Tibial nerve (tissue), 4 donors: Measurements from ENCODE around the gene RELL2. TPM values are rescaled to one million over a fixed set of nuclear protein-coding genes. Genes with fewer than 3 reads are reported as not detected.

Source experiments
- DNase-seq, 2 donors: peaks; one replicate each; pipeline ENCODE4 v3.0.0-alpha.2; 2019; ENCODE audit warnings: low spot score in 2 of 2
- H3K27ac ChIP-seq, 4 donors: fragments of 200-600 bp; sonication (generic) in 3 of 4; one replicate each; pipeline ENCODE4 v1.5.1; 2017 to 2019; ENCODE audit warnings: mild to moderate bottlenecking in 1 of 4
- H3K27me3 ChIP-seq, 2 donors: fragments of 200-600 bp; sonication (generic) in 1 of 2; one replicate each; pipeline versions ENCODE4 v1.5.1 to v1.6.0; 2017 to 2019
- H3K36me3 ChIP-seq, 3 donors: fragments of 200-600 bp; sonication (generic); one replicate each; pipeline ENCODE4 v1.5.1; 2018 to 2019
- H3K4me1 ChIP-seq, 4 donors: fragments of 200-600 bp; sonication (generic) in 3 of 4; one replicate each; pipeline ENCODE4 v1.5.1; 2017 to 2019
- H3K4me3 ChIP-seq, 4 donors: fragments of 200-600 bp; sonication (generic) in 3 of 4; one replicate each; pipeline ENCODE4 v1.5.1; 2017 to 2019; ENCODE audit warnings: mild to moderate bottlenecking in 1 of 4, moderate library complexity in 1 of 4
- H3K9me3 ChIP-seq, 4 donors: fragments of 200-600 bp; sonication (generic) in 3 of 4; one replicate each; pipeline ENCODE4 v1.5.1; 2017 to 2019
- CTCF ChIP-seq, 5 experiments: fragments of 200-600 bp in 3 of 5; fragments of 450-650 bp in 2 of 5; sonication (generic) in 3 of 5; IDR thresholded peaks; one replicate each; pipeline ENCODE4 v1.5.1; 2016 to 2019; ENCODE audit warnings: antibody characterized with exemption in 5 of 5, mild to moderate bottlenecking in 3 of 5, moderate library complexity in 2 of 5
- EP300 ChIP-seq, 2 donors: sonication (generic); formaldehyde crosslinking; IDR thresholded peaks; one replicate each; pipeline ENCODE4 v1.6.1; 2017; ENCODE audit warnings: antibody characterized with exemption in 2 of 2, mild to moderate bottlenecking in 1 of 2
- POLR2A ChIP-seq, 2 donors: fragments of 450-650 bp; IDR thresholded peaks; one replicate each; pipeline ENCODE4 v1.6.1; 2017; ENCODE audit warnings: antibody characterized with exemption in 2 of 2, mild to moderate bottlenecking in 2 of 2, moderate library complexity in 2 of 2
- WGBS, 2 donors: methylation state at CpG; one replicate each; pipeline ENCODE4 v1.1.5; 2018; 5-methylcytosine and 5-hydroxymethylcytosine counted together
- total RNA-seq, 4 donors: library from RNA; depleted of rRNA; stranded (reverse); fragments of >200 nt; gene quantifications; one replicate each; pipeline ENCODE4 v1.1.0, GENCODE V29; 2016

Gene RELL2
- total RNA-seq, 4 donors from 2014 or later: 2.0 to 8.7 (median 4.1) TPM

- peaks cover 0 to 28% (median 20%) of the 10 kb centered on the region in 4 donors for H3K4me1 ChIP-seq
- no peak overlapping the region for H3K4me3 ChIP-seq
- H3K9me3 ChIP-seq: no peaks in the 10 kb centered on the region
- no peak for DNase-seq
- no peak for TF ChIP-seq EP300 (IDR thresholded peaks at IDR 0.05)
- no peak for TF ChIP-seq CTCF (IDR thresholded peaks at IDR 0.05)
- TF ChIP-seq POLR2A (IDR thresholded peaks at IDR 0.05): no peak
- WGBS, 2 donors: 85 to 92% methylated on average over 3 of the region's 3 CpGs
- no peaks in the 10 kb centered on the region for H3K27me3 ChIP-seq
- no peak overlapping the region for H3K27ac ChIP-seq
- peaks cover 0 to 50% (median 0%) of the 10 kb centered on the region in 3 donors for H3K36me3 ChIP-seq
Observed at GRCh38 chr5:141640051-141640415, 3.2 kb downstream of the RELL2 start.

GRCh38 chr5:141640698-141641097, 3.9 kb downstream of the RELL2 start:
- no peaks in the 10 kb centered on the region for H3K27me3 ChIP-seq
- H3K4me3 ChIP-seq: no peak overlapping the region
- peaks cover 0 to 21% (median 14%) of the 10 kb centered on the region in 4 donors for H3K4me1 ChIP-seq
- WGBS, 2 donors: 79 to 88% methylated on average over 7 to 9 of the region's 9 CpGs
- peaks cover 0 to 57% (median 0%) of the 10 kb centered on the region in 3 donors for H3K36me3 ChIP-seq
- no peak for TF ChIP-seq POLR2A (IDR thresholded peaks at IDR 0.05)
- no peak for TF ChIP-seq CTCF (IDR thresholded peaks at IDR 0.05)
- TF ChIP-seq EP300 (IDR thresholded peaks at IDR 0.05): no peak
- no peaks in the 10 kb centered on the region for H3K9me3 ChIP-seq
- no peak for DNase-seq
- H3K27ac ChIP-seq: no peak overlapping the region

- Histone ChIP-seq H3K9me3 (no peaks in the 10 kb centered on the region), H3K27ac (no peak overlapping the region), H3K4me3 (no peak overlapping the region), H3K36me3 (peaks cover 0 to 68% (median 0%) of the 10 kb centered on the region in 3 donors), H3K4me1 (peaks cover 0 to 16% (median 9%) of the 10 kb centered on the region in 4 donors), H3K27me3 (no peaks in the 10 kb centered on the region)
- DNase-seq: no peak
- TF ChIP-seq EP300 (IDR thresholded peaks at IDR 0.05) (no peak), CTCF (IDR thresholded peaks at IDR 0.05) (no peak), POLR2A (IDR thresholded peaks at IDR 0.05) (no peak)
- 82 to 91% methylated on average over 2 of the region's 2 CpGs for WGBS, 2 donors
Observed at GRCh38 chr5:141641634-141642267, 5.0 kb downstream of the RELL2 start.

- peaks cover 0 to 13% (median 6%) of the 10 kb centered on the region in 4 donors for H3K4me1 ChIP-seq
- no peaks in the 10 kb centered on the region for H3K27me3 ChIP-seq
- peaks cover 0 to 78% (median 0%) of the 10 kb centered on the region in 3 donors for H3K36me3 ChIP-seq
- DNase-seq: no peak
- no peaks in the 10 kb centered on the region for H3K9me3 ChIP-seq
- WGBS, 2 donors: 90 to 93% methylated on average over 6 of the region's 6 CpGs
- no peak overlapping the region for H3K4me3 ChIP-seq
- H3K27ac ChIP-seq: no peak overlapping the region
- TF ChIP-seq CTCF (IDR thresholded peaks at IDR 0.05) (no peak), POLR2A (IDR thresholded peaks at IDR 0.05) (no peak), EP300 (IDR thresholded peaks at IDR 0.05) (no peak)
Observed at GRCh38 chr5:141646026-141646425, 9.2 kb downstream of the RELL2 start.

- DNase-seq: no peak
- Histone ChIP-seq H3K27ac (no peak overlapping the region), H3K4me3 (no peak overlapping the region), H3K4me1 (peaks cover 0 to 21% (median 9%) of the 10 kb centered on the region in 4 donors), H3K9me3 (no peaks in the 10 kb centered on the region), H3K36me3 (peaks cover 0 to 66% (median 0%) of the 10 kb centered on the region in 3 donors), H3K27me3 (no peaks in the 10 kb centered on the region)
- TF ChIP-seq POLR2A (IDR thresholded peaks at IDR 0.05) (no peak), EP300 (IDR thresholded peaks at IDR 0.05) (no peak), CTCF (IDR thresholded peaks at IDR 0.05) (no peak)
- 83 to 88% methylated on average over 5 of the region's 5 CpGs for WGBS, 2 donors
Observed at GRCh38 chr5:141647242-141647641, 10.4 kb downstream of the RELL2 start.
